ENCODE results near the gene IARS1.

DNA sequence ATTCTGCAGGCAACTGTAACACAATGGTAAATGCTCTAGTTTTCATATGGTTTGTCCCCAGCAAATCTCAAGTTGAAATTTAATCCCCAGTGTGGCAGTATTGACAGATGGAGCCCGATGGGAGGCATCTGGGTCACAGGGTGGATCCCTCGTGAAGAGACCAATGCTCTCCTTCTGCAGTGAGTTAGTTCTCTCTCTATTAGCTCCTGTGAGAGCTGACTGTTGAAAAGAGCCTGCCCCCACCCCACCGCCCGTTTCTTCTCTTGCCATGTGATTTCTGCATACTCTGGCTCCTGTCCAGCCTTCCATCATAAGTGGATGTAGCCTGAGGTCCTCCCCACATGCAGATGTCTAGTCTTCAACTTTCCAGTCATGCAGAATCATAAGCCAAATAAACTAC, 27.0 kb downstream of the IARS1 start:
- TF ChIP-seq, protein P1, sequence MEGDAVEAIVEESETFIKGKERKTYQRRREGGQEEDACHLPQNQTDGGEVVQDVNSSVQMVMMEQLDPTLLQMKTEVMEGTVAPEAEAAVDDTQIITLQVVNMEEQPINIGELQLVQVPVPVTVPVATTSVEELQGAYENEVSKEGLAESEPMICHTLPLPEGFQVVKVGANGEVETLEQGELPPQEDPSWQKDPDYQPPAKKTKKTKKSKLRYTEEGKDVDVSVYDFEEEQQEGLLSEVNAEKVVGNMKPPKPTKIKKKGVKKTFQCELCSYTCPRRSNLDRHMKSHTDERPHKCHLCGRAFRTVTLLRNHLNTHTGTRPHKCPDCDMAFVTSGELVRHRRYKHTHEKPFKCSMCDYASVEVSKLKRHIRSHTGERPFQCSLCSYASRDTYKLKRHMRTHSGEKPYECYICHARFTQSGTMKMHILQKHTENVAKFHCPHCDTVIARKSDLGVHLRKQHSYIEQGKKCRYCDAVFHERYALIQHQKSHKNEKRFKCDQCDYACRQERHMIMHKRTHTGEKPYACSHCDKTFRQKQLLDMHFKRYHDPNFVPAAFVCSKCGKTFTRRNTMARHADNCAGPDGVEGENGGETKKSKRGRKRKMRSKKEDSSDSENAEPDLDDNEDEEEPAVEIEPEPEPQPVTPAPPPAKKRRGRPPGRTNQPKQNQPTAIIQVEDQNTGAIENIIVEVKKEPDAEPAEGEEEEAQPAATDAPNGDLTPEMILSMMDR (IDR thresholded peaks at IDR 0.05): no peak
- TF ChIP-seq CREB1 (CRISPR knock-in tag; IDR thresholded peaks at IDR 0.05) (no peak), SOX15 (CRISPR knock-in tag; IDR thresholded peaks at IDR 0.05) (no peak)
- TF ChIP-seq, protein P2, sequence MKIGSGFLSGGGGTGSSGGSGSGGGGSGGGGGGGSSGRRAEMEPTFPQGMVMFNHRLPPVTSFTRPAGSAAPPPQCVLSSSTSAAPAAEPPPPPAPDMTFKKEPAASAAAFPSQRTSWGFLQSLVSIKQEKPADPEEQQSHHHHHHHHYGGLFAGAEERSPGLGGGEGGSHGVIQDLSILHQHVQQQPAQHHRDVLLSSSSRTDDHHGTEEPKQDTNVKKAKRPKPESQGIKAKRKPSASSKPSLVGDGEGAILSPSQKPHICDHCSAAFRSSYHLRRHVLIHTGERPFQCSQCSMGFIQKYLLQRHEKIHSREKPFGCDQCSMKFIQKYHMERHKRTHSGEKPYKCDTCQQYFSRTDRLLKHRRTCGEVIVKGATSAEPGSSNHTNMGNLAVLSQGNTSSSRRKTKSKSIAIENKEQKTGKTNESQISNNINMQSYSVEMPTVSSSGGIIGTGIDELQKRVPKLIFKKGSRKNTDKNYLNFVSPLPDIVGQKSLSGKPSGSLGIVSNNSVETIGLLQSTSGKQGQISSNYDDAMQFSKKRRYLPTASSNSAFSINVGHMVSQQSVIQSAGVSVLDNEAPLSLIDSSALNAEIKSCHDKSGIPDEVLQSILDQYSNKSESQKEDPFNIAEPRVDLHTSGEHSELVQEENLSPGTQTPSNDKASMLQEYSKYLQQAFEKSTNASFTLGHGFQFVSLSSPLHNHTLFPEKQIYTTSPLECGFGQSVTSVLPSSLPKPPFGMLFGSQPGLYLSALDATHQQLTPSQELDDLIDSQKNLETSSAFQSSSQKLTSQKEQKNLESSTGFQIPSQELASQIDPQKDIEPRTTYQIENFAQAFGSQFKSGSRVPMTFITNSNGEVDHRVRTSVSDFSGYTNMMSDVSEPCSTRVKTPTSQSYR (CRISPR knock-in tag; IDR thresholded peaks at IDR 0.05): no peak
- TF ChIP-seq, protein P3, sequence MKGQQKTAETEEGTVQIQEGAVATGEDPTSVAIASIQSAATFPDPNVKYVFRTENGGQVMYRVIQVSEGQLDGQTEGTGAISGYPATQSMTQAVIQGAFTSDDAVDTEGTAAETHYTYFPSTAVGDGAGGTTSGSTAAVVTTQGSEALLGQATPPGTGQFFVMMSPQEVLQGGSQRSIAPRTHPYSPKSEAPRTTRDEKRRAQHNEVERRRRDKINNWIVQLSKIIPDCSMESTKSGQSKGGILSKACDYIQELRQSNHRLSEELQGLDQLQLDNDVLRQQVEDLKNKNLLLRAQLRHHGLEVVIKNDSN (CRISPR knock-in tag; IDR thresholded peaks at IDR 0.05): no peak

All from WTC11 (cell line).